Activated naive CD4-positive, alpha-beta T cell treated with anti-CD3 and anti-CD28 coated beads, Interleukin-2, amount 10 ng/mL, durations not matched to agents 7 days and 5 days (primary cell): ENCODE measurements around the gene FGA.

Experiments
- CTCF ChIA-PET: fragments of 350-600 bp; sonication (Branson Sonifier 250); formaldehyde crosslinking; loops from one replicate; lab custom pipeline; 2021; ENCODE audit warnings: antibody characterized with exemption; lab: Charles Lee
- DNase-seq: peaks from one replicate; pipeline ENCODE4 v3.0.0-alpha.2; 2020
- H3K27ac Mint-ChIP-seq: one replicate; pipeline ENCODE4 v1.8.0; 2021; ENCODE audit warnings: mild to moderate bottlenecking, moderate library complexity, mixed read lengths
- H3K27me3 Mint-ChIP-seq: one replicate; pipeline ENCODE4 v1.8.0; 2021; ENCODE audit warnings: mild to moderate bottlenecking, mixed read lengths
- H3K36me3 Mint-ChIP-seq: one replicate; pipeline ENCODE4 v1.8.0; 2021; ENCODE audit warnings: mixed read lengths
- H3K4me1 Mint-ChIP-seq: one replicate; pipeline ENCODE4 v1.8.0; 2021; ENCODE audit warnings: mixed read lengths
- H3K4me3 Mint-ChIP-seq: one replicate; pipeline ENCODE4 v1.8.0; 2021; ENCODE audit warnings: mild to moderate bottlenecking, moderate library complexity, mixed read lengths
- H3K9me3 Mint-ChIP-seq: one replicate; pipeline ENCODE4 v1.8.0; 2021; ENCODE audit warnings: mixed read lengths

Gene FGA

DNA sequence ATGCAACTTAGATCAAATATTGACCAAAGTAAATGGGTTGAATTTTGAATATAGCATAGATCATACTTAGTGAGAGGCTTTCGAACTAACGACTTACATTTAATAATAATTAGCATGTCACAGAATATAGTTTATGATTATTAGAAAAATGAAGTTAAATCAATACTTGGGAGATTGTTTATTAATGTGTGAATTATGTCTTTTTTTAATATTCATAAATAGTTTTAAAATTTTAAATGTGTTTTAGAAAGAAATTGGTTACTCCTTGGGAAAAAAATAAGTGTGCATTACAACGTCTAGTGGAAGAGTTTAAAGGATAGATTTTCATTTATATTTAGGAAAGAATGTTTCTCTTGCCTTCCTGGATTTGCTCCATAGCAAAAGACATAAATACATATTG, 7.3 kb downstream of the FGA start:
- peaks cover 14% of the 10 kb centered on the region for H3K27me3 Mint-ChIP-seq
- no peaks in the 10 kb centered on the region for H3K36me3 Mint-ChIP-seq
- no peak overlapping the region for H3K27ac Mint-ChIP-seq
- H3K4me1 Mint-ChIP-seq = no peaks in the 10 kb centered on the region
- CTCF ChIA-PET = no interaction called here
- DNase-seq = no peak
- H3K9me3 Mint-ChIP-seq = no peaks in the 10 kb centered on the region
- H3K4me3 Mint-ChIP-seq = no peak overlapping the region

GRCh38 chr4:154582723-154583122, 7.8 kb downstream of the FGA start:
- Mint-ChIP-seq H3K36me3 (no peaks in the 10 kb centered on the region), H3K27ac (no peak overlapping the region), H3K27me3 (peaks cover 14% of the 10 kb centered on the region), H3K9me3 (no peaks in the 10 kb centered on the region), H3K4me1 (no peaks in the 10 kb centered on the region), H3K4me3 (no peak overlapping the region)
- CTCF ChIA-PET = no interaction called here
- DNase-seq = no peak

GRCh38 chr4:154579927-154580326, 10.6 kb downstream of the FGA start:
- H3K4me1 Mint-ChIP-seq = no peaks in the 10 kb centered on the region
- no peak overlapping the region for H3K4me3 Mint-ChIP-seq
- no peaks in the 10 kb centered on the region for H3K36me3 Mint-ChIP-seq
- CTCF ChIA-PET = no interaction called here
- peaks cover 12% of the 10 kb centered on the region for H3K27me3 Mint-ChIP-seq
- no peaks in the 10 kb centered on the region for H3K9me3 Mint-ChIP-seq
- H3K27ac Mint-ChIP-seq = no peak overlapping the region
- DNase-seq = no peak

DNA sequence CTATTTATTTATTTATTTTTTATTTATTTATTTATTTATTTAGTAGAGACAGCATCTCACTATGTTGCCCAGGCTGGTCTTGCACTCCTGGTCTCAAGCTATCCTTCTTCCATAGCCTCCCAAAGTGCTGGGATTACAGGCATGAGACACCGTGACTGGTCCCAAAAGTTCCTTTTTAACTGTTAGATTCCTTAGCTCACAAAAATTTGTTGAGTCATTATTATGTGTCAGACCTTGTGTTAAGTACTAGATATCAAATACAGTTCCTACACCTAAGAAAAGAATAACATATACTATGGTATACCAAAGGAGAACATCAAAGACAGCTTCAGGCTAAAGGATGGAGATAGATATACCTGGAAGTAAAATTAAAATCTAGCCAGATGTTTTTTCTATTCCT, 11.6 kb downstream of the FGA start:
- Mint-ChIP-seq H3K27me3 (peaks cover 7% of the 10 kb centered on the region), H3K9me3 (no peaks in the 10 kb centered on the region), H3K4me3 (no peak overlapping the region), H3K4me1 (no peaks in the 10 kb centered on the region), H3K36me3 (no peaks in the 10 kb centered on the region), H3K27ac (no peak overlapping the region)
- no peak for DNase-seq
- CTCF ChIA-PET = no interaction called here

GRCh38 chr4:154577324-154577723, 13.2 kb downstream of the FGA start:
- Mint-ChIP-seq H3K27me3 (peaks cover 4% of the 10 kb centered on the region), H3K9me3 (no peaks in the 10 kb centered on the region), H3K4me1 (no peaks in the 10 kb centered on the region), H3K36me3 (no peaks in the 10 kb centered on the region), H3K4me3 (no peak overlapping the region), H3K27ac (no peak overlapping the region)
- CTCF ChIA-PET = interaction anchor here (1.1 to 1.2 kb wide), 2 partner anchors 15 to 25 kb away, joined by 3 to 5 read pairs; partner anchors contain the start of gene FGB
- no peak for DNase-seq

DNA sequence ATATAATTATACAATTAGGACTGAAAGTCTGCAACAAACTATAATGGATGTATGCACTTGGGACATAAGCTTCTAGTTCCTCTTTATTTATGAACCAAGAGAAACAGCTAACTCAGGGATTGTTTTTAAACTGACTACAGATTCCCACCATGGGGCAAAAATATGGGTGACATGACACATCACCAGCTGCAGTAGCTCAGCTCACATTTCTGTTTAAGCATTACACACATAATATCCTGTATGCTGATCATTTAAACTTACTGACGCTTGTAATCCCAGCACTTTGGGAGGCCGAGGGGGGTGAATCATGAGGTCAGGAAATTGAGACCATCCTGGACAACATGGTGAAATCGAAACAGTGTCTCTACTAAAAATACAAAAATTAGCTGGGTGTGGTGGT, 16.2 kb downstream of the FGA start:
- H3K9me3 Mint-ChIP-seq = no peaks in the 10 kb centered on the region
- no peak for DNase-seq
- H3K4me1 Mint-ChIP-seq = no peaks in the 10 kb centered on the region
- no peak overlapping the region for H3K4me3 Mint-ChIP-seq
- CTCF ChIA-PET = no interaction called here
- H3K27ac Mint-ChIP-seq = no peak overlapping the region
- H3K36me3 Mint-ChIP-seq = no peaks in the 10 kb centered on the region
- peaks cover 4% of the 10 kb centered on the region for H3K27me3 Mint-ChIP-seq

DNA sequence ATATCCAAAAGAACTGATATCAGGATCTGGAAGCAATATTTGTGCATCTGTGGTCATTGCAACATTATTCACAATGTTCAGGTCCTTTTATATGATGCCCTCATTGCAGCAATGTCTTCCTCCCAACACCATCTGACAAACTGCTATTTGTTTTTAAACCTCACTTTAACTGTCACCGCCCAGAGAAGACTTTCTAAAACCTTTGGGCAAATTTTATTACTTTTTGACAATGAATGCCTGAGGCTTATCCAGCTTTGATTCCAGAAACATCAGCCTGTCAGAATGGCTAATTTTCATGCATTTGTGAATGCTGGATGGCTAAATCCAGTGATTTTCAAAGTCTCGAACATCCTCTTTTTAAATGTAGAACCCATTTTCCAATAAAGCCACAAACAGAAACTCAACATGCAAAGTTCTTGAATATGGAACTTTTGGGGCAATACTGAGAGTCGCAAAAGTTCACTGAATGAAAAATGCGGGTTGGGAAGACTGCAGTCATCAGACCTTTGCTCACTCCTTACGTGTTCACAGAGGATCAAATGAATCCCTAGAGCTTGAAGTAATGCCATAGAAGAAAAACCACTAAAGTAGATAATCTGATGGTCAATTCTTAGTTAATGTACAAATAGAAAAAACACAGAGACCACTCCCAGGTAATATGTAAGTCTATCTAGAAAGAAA, 17.2 kb downstream of the FGA start:
- CTCF ChIA-PET = no interaction called here
- no peak overlapping the region for H3K4me3 Mint-ChIP-seq
- DNase-seq = no peak
- no peaks in the 10 kb centered on the region for H3K9me3 Mint-ChIP-seq
- H3K27ac Mint-ChIP-seq = no peak overlapping the region
- H3K27me3 Mint-ChIP-seq = peaks cover 4% of the 10 kb centered on the region
- no peaks in the 10 kb centered on the region for H3K36me3 Mint-ChIP-seq
- no peaks in the 10 kb centered on the region for H3K4me1 Mint-ChIP-seq

GRCh38 chr4:154569584-154569983, 21.0 kb downstream of the FGA start:
- Mint-ChIP-seq H3K27ac (no peak overlapping the region), H3K36me3 (no peaks in the 10 kb centered on the region), H3K27me3 (no peaks in the 10 kb centered on the region), H3K4me3 (no peak overlapping the region), H3K9me3 (no peaks in the 10 kb centered on the region), H3K4me1 (no peaks in the 10 kb centered on the region)
- CTCF ChIA-PET = interaction anchor here (2.1 kb wide), 1 partner anchor 11 kb away, joined by 9 read pairs; no protein-coding TSS in a partner anchor
- DNase-seq = no peak

DNA sequence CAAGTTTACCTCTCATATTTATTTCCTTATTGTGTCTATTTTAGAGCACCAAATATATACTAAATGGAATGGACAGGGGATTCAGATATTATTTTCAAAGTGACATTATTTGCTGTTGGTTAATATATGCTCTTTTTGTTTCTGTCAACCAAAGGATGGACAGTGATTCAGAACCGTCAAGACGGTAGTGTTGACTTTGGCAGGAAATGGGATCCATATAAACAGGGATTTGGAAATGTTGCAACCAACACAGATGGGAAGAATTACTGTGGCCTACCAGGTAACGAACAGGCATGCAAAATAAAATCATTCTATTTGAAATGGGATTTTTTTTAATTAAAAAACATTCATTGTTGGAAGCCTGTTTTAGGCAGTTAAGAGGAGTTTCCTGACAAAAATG, 21.5 kb downstream of the FGA start:
- no peaks in the 10 kb centered on the region for H3K9me3 Mint-ChIP-seq
- H3K4me1 Mint-ChIP-seq = no peaks in the 10 kb centered on the region
- no peaks in the 10 kb centered on the region for H3K27me3 Mint-ChIP-seq
- no peak overlapping the region for H3K4me3 Mint-ChIP-seq
- no peak overlapping the region for H3K27ac Mint-ChIP-seq
- no peak for DNase-seq
- no peaks in the 10 kb centered on the region for H3K36me3 Mint-ChIP-seq
- CTCF ChIA-PET = interaction anchor here (2.1 kb wide), 1 partner anchor 10 kb away, joined by 9 read pairs; no protein-coding TSS in a partner anchor

GRCh38 chr4:154566639-154567204, 23.8 kb downstream of the FGA start:
- Mint-ChIP-seq H3K27me3 (no peaks in the 10 kb centered on the region), H3K9me3 (no peaks in the 10 kb centered on the region), H3K4me3 (no peak overlapping the region), H3K36me3 (no peaks in the 10 kb centered on the region), H3K27ac (no peak overlapping the region), H3K4me1 (no peaks in the 10 kb centered on the region)
- DNase-seq = no peak
- CTCF ChIA-PET = interaction anchor here (1.1 kb wide), 1 partner anchor 52 kb away, joined by 3 read pairs; no protein-coding TSS in a partner anchor

DNA sequence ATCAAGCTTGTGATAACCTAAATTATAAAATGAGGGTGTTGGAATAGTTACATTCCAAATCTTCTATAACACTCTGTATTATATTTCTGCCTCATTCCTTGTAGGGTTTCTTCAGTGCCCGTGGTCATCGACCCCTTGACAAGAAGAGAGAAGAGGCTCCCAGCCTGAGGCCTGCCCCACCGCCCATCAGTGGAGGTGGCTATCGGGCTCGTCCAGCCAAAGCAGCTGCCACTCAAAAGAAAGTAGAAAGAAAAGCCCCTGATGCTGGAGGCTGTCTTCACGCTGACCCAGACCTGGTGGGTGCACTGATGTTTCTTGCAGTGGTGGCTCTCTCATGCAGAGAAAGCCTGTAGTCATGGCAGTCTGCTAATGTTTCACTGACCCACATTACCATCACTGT, 24.8 kb downstream of the FGA start:
- H3K4me1 Mint-ChIP-seq = no peaks in the 10 kb centered on the region
- no peak overlapping the region for H3K4me3 Mint-ChIP-seq
- DNase-seq = no peak
- CTCF ChIA-PET = interaction anchor here (1.1 kb wide), 1 partner anchor 53 kb away, joined by 3 read pairs; no protein-coding TSS in a partner anchor
- no peaks in the 10 kb centered on the region for H3K36me3 Mint-ChIP-seq
- H3K27me3 Mint-ChIP-seq = no peaks in the 10 kb centered on the region
- no peak overlapping the region for H3K27ac Mint-ChIP-seq
- H3K9me3 Mint-ChIP-seq = no peaks in the 10 kb centered on the region

DNA sequence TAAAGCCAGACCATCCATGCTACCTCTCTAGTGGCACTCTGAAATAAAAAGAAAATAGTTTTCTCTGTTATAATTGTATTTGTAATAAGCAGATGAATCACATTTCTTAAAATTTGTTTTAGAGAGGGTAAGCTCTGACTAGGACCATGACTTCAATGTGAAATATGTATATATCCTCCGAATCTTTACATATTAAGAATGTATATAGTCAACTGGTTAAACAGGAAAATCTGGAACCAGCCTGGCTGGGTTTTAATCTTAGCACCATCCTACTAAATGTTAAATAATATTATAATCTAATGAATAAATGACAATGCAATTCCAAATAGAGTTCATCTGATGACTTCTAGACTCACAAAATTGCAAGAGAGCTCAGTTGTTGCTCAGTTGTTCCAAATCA, 26.2 kb downstream of the FGA start:
- H3K36me3 Mint-ChIP-seq = no peaks in the 10 kb centered on the region
- H3K27ac Mint-ChIP-seq = no peak overlapping the region
- H3K27me3 Mint-ChIP-seq = no peaks in the 10 kb centered on the region
- no peak overlapping the region for H3K4me3 Mint-ChIP-seq
- CTCF ChIA-PET = interaction anchor here (1.1 kb wide), 1 partner anchor 55 kb away, joined by 3 read pairs; no protein-coding TSS in a partner anchor
- H3K4me1 Mint-ChIP-seq = no peaks in the 10 kb centered on the region
- H3K9me3 Mint-ChIP-seq = no peaks in the 10 kb centered on the region
- DNase-seq = no peak

DNA sequence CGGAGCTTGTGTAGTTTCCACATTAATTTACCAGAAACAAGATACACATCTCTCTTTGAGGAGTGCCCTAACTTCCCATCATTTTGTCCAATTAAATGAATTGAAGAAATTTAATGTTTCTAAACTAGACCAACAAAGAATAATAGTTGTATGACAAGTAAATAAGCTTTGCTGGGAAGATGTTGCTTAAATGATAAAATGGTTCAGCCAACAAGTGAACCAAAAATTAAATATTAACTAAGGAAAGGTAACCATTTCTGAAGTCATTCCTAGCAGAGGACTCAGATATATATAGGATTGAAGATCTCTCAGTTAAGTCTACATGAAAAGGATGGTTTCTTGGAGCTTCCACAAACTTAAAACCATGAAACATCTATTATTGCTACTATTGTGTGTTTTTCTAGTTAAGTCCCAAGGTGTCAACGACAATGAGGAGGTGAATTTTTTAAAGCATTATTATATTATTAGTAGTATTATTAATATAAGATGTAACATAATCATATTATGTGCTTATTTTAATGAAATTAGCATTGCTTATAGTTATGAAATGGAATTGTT, 27.8 kb downstream of the FGA start, which contains the start of gene FGB:
Gene FGB, plus strand, starts transcription at position 315 of the 558 bp plus-strand sequence. Its CDS starts 8 bp downstream, at position 323.
- Mint-ChIP-seq H3K4me1 (no peaks in the 10 kb centered on the region), H3K9me3 (no peaks in the 10 kb centered on the region), H3K36me3 (no peaks in the 10 kb centered on the region), H3K27ac (no peak within 1 kb of the TSS), H3K27me3 (no peaks in the 10 kb centered on the region), H3K4me3 (no peak within 1 kb of the TSS)
- CTCF ChIA-PET = interaction anchor here (0.6 to 1.6 kb wide), 4 partner anchors 15 to 75 kb away, joined by 3 to 5 read pairs (median 3); no protein-coding TSS in a partner anchor
- no peak for DNase-seq

DNA sequence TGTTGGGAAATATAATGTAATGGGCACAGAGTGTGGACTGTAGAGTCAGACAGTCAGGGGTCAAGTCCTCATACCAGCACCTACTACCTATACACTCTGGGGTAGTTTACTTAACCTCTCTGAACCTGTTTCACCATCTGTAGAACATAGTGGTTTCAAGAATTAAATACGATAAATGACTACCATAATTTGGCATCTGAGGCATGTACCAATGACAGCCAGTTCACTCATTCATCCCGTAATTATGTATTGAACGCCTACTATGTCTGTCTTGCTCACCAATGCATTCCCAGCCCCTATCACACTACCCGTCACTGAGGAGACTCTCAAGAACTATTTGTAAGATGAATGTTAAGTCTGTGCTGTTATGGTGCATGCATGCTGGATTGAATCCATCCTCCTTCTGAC, 29.7 kb downstream of the FGA start:
- no peaks in the 10 kb centered on the region for H3K36me3 Mint-ChIP-seq
- CTCF ChIA-PET = interaction anchor here (1.9 to 3.4 kb wide), 3 partner anchors 10 to 61 kb away, joined by 4 to 90 read pairs (median 22); partner anchors contain the start of gene PLRG1
- H3K9me3 Mint-ChIP-seq = no peaks in the 10 kb centered on the region
- no peaks in the 10 kb centered on the region for H3K27me3 Mint-ChIP-seq
- H3K4me3 Mint-ChIP-seq = no peak overlapping the region
- no peak for DNase-seq
- no peaks in the 10 kb centered on the region for H3K4me1 Mint-ChIP-seq
- H3K27ac Mint-ChIP-seq = no peak overlapping the region
